Ishikawa (cell line): ENCODE measurements around the gene WNT6.

Source experiments
- CEBPB ChIP-seq: IDR thresholded peaks from 2 replicates; pipeline ENCODE4 v1.6.1; 2012
- CREB1 ChIP-seq: IDR thresholded peaks from 2 replicates; pipeline ENCODE4 v1.6.1; 2012; ENCODE audit warnings: low read depth
- EGR1 ChIP-seq: IDR thresholded peaks from 2 replicates; pipeline ENCODE4 v1.6.1; 2012
- EP300 ChIP-seq: IDR thresholded peaks from 2 replicates; pipeline ENCODE4 v1.6.1; 2012; ENCODE audit warnings: borderline replicate concordance
- FOXM1 ChIP-seq: IDR thresholded peaks from 2 replicates; pipeline ENCODE4 v1.6.1; 2012; ENCODE audit warnings: low read depth, borderline replicate concordance
- NFIC ChIP-seq: IDR thresholded peaks from 2 replicates; pipeline ENCODE4 v1.6.1; 2012
- RAD21 ChIP-seq: IDR thresholded peaks from 2 replicates; pipeline ENCODE4 v1.6.1; 2012; ENCODE audit warnings: low read depth
- REST ChIP-seq: IDR thresholded peaks from 2 replicates; pipeline ENCODE4 v1.6.1; 2012; ENCODE audit warnings: low read depth, mild to moderate bottlenecking
- TAF1 ChIP-seq: IDR thresholded peaks from 2 replicates; pipeline ENCODE4 v1.6.1; 2012; ENCODE audit warnings: low read depth, mild to moderate bottlenecking
- TCF12 ChIP-seq: IDR thresholded peaks from 2 replicates; pipeline ENCODE4 v1.6.1; 2012; ENCODE audit warnings: low read depth
- TEAD4 ChIP-seq: IDR thresholded peaks from 2 replicates; pipeline ENCODE4 v1.6.1; 2012
- USF1 ChIP-seq: IDR thresholded peaks from 2 replicates; pipeline ENCODE4 v1.6.1; 2012
- YY1 ChIP-seq: IDR thresholded peaks from 2 replicates; pipeline ENCODE4 v1.6.1; 2012; ENCODE audit warnings: low read depth
- ZBTB7A ChIP-seq: IDR thresholded peaks from 2 replicates; pipeline ENCODE4 v1.6.1; 2012; ENCODE audit warnings: low read depth
- TF ChIP-seq, protein P1 (sequence below): IDR thresholded peaks from 2 replicates; pipeline ENCODE4 v1.6.1; 2012

WNT6 gene

GRCh38 chr2:218839888-218840287 lies 19.7 kb upstream of the WNT6 start:
- TF ChIP-seq TAF1 (no peak), ZBTB7A (no peak), EP300 (no peak), USF1 (no peak), FOXM1 (no peak), TCF12 (no peak)
- TF ChIP-seq, protein P1, sequence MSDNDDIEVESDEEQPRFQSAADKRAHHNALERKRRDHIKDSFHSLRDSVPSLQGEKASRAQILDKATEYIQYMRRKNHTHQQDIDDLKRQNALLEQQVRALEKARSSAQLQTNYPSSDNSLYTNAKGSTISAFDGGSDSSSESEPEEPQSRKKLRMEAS, result no peak

DNA sequence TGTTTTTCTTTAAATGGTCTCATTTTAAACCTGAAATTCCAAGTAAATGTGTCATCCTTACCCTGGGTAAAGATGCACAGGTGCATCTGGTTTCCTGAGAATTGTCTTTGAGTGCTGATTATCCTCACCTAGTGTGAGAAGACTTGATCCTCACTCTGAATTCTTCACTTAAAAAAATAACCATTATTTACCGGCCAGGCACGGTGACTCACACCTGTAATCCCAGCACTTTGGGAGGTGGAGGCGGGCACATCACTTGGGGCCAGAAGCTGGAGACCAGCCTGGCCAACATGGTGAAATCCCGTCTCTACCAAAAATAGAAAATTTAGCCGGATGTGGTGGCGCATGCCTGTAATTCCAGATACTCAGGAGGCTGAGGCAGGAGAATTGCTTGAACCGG lies 9.9 kb upstream of the WNT6 start:
- TF ChIP-seq TCF12 (0 out of 2 replicates have a peak, but pooled peaks have one; percentile 33), NFIC (peak; percentile 17; the same call in 1 of the 2 replicates), EP300 (peak; percentile 26; the same call in 1 of the 2 replicates), TEAD4 (0 out of 2 replicates have a peak, but pooled peaks have one; percentile 35), FOXM1 (no peak)

GRCh38 chr2:218850796-218851195 lies 8.8 kb upstream of the WNT6 start:
- TF ChIP-seq REST (no peak), TEAD4 (no peak), RAD21 (no peak), YY1 (no peak), TCF12 (no peak), EP300 (no peak)

DNA sequence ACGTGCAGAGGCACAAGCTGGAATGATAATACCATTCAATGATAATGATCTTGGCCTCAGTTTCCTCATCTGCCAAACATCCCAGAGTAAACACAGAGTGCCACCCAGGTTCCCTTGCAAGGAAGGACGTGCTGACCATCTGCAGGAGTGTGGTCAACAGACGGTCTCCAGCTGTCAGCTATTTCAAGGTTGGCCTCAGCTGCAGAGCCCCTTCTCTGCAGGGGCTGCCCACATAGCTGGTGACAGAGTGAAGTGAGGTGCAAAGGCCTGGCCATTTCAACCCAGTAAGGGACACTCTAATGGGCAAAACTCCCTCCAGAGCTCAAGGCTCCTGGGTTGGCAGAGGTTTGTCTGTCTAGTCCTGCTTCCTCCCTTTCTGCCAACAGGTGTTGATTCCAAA lies 8.3 kb upstream of the WNT6 start:
- no peak for TF ChIP-seq ZBTB7A
- no peak for TF ChIP-seq EP300
- TF ChIP-seq USF1, result no peak
- TF ChIP-seq TEAD4, result no peak
- no peak for TF ChIP-seq NFIC
- TF ChIP-seq TCF12, result no peak

GRCh38 chr2:218852911-218853667 lies 6.5 kb upstream of the WNT6 start:
- TF ChIP-seq FOXM1, result no peak
- peak; percentile 96 for TF ChIP-seq RAD21
- TF ChIP-seq EGR1, result no peak

- peak; percentile 72 for TF ChIP-seq TCF12
- peak; percentile 73 for TF ChIP-seq NFIC
- peak; percentile 39; the same call in 1 of the 2 replicates for TF ChIP-seq CEBPB
- TF ChIP-seq YY1, result 0 out of 2 replicates have a peak, but pooled peaks have one; percentile 43
- peak; percentile 65 for TF ChIP-seq EP300
- TF ChIP-seq FOXM1, result no peak
- TF ChIP-seq CREB1, result no peak
- TF ChIP-seq TEAD4, result peak; percentile 43
Observed at GRCh38 chr2:218853766-218854165, 5.8 kb upstream of the WNT6 start.

DNA sequence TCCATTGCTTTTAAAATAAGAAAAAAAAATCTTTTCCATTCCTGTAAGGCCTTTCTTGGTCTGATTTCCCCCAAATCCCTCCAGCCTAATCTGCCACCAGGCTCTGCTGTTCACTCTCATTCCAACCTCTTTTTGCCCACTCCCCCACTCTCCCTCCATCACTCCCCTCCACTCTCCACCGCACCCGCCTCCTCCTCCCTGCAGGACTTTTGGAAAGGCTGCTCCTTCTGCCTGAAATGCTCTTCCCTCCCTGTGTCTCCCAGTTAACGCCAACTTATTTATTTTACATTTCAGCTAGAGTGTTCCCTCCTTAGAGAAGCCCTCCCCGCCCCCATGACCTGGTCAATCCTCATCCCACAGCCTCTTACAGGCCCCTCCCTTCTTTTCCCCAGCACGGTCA lies 4.7 kb upstream of the WNT6 start:
- TF ChIP-seq FOXM1 (no peak), YY1 (no peak), TCF12 (no peak), EGR1 (no peak), CREB1 (no peak), NFIC (no peak), REST (no peak), TAF1 (no peak), CEBPB (no peak), ZBTB7A (no peak)
